Activated CD4-positive, alpha-beta T cell treated with anti-CD3 and anti-CD28 coated beads for 36 hours (primary cell): ENCODE measurements around the gene GIPR. TPM values are rescaled to one million over a fixed set of nuclear protein-coding genes. Genes with fewer than 3 reads are reported as not detected.
"Not testable (repeated sequence)": the region's sequence is repeated elsewhere in the genome, so short reads cannot be mapped to it uniquely, and the experiment has no call there.

Experiments
- ATAC-seq: fragments of 200-7000 bp; cut with Tn5 transposase; one replicate; pipeline ENCODE4 v1.10.0; 2021; ENCODE audit warnings: mild to moderate bottlenecking, moderate library complexity
- CTCF ChIA-PET: fragments of 350-600 bp; sonication (Branson Sonifier 250); formaldehyde crosslinking; loops from one replicate; lab custom pipeline; 2021; ENCODE audit warnings: antibody characterized with exemption; lab: Charles Lee
- POLR2A ChIA-PET: fragments of 350-600 bp; sonication (Branson Sonifier 250); formaldehyde crosslinking; loops from one replicate; lab custom pipeline; 2021; ENCODE audit warnings: antibody characterized with exemption, inconsistent platforms; lab: Charles Lee
- DNase-seq: peaks from one replicate; pipeline ENCODE4 v3.0.0-alpha.2; 2020
- H3K27ac Mint-ChIP-seq: one replicate; pipeline ENCODE4 v1.8.0; 2021; ENCODE audit warnings: mixed read lengths
- H3K27me3 Mint-ChIP-seq: one replicate; pipeline ENCODE4 v1.8.0; 2021; ENCODE audit warnings: mixed read lengths
- H3K36me3 Mint-ChIP-seq: one replicate; pipeline ENCODE4 v1.8.0; 2021; ENCODE audit warnings: low read depth, mixed read lengths
- H3K4me1 Mint-ChIP-seq: one replicate; pipeline ENCODE4 v1.8.0; 2021; ENCODE audit warnings: mixed read lengths
- H3K4me3 Mint-ChIP-seq: one replicate; pipeline ENCODE4 v1.8.0; 2021; ENCODE audit warnings: mild to moderate bottlenecking, moderate library complexity, mixed read lengths
- H3K9me3 Mint-ChIP-seq: one replicate; pipeline ENCODE4 v1.8.0; 2021; ENCODE audit warnings: low read depth, mixed read lengths
- intact Hi-C, 2 experiments: fragments of 100-400 bp; cut with DNase I in 1 of 2; cut with micrococcal nuclease in 1 of 2; formaldehyde crosslinking; loops; one replicate each; pipeline versions ENCODE4 v1.14.2 to v1.15.1; 2022 to 2024; cut with DNase I, micrococcal nuclease
- total RNA-seq, 2 experiments: library from RNA; stranded (reverse); gene quantifications; one replicate each; pipeline ENCODE4 v1.2.3, GENCODE V29; 2021

The GIPR gene, protein sequence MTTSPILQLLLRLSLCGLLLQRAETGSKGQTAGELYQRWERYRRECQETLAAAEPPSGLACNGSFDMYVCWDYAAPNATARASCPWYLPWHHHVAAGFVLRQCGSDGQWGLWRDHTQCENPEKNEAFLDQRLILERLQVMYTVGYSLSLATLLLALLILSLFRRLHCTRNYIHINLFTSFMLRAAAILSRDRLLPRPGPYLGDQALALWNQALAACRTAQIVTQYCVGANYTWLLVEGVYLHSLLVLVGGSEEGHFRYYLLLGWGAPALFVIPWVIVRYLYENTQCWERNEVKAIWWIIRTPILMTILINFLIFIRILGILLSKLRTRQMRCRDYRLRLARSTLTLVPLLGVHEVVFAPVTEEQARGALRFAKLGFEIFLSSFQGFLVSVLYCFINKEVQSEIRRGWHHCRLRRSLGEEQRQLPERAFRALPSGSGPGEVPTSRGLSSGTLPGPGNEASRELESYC
- total RNA-seq: 1 to 10 TPM; 4.5 to 5.9 TPM

DNA sequence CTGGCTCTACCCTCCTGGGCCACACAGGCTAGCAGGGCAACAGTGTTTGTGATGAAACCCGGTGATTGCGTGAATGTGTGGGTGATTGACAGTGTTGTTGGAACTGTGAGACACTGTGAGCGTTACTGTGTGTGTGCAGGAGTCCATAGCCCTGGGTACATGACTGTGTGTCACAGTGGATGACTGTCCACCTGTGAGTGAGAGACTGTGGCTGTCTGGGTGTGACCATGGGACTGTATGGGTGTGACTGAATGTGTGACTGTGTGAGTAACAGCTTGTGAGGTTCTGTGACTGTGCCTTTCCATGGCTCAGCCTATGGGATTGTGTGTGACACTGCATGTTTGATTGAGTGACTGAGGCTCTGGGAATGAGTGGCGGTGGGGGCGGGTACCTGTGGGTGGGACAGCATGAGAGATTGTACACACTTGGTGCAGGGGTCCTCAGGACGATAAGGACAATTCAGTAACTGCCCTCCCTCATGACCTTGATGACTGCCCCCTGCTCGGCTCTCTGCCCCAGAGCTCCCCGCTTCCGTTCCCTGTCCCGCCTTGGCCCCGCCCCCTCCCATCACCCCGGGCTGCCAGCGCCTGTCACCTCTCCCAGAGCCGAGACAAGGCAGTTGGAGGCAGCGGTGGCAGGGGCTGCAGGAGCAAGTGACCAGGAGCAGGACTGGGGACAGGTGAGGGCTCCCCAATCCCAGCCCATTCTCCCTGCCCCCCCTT, at the start of gene GIPR:
GIPR (plus strand) TSS at position 602 of the 722 bp plus-strand sequence. CDS start 1,300 bp downstream, outside the sequence.
- H3K36me3 Mint-ChIP-seq: no peaks in the 10 kb centered on the region
- intact Hi-C loops: loop anchor here in 1 of 2 experiments (1.0 kb wide), 6 partner anchors 10 to 83 kb away; partner anchors contain the start of genes OPA3 and QPCTL
- CTCF ChIA-PET: interaction anchor here (0.7 to 2.7 kb wide), 2 partner anchors 13 to 149 kb away, joined by 5 to 11 read pairs; no protein-coding TSS in a partner anchor
- H3K4me1 Mint-ChIP-seq: peaks cover 24% of the 10 kb centered on the region
- H3K27ac Mint-ChIP-seq: peak within 1 kb of the TSS; percentile 81
- ATAC-seq (peak; percentile 95), DNase-seq (peak; percentile 88)
- peak within 1 kb of the TSS; percentile 77 for H3K4me3 Mint-ChIP-seq
- peaks cover 22% of the 10 kb centered on the region for H3K27me3 Mint-ChIP-seq
- POLR2A ChIA-PET: no interaction called here
- no peaks in the 10 kb centered on the region for H3K9me3 Mint-ChIP-seq

DNA sequence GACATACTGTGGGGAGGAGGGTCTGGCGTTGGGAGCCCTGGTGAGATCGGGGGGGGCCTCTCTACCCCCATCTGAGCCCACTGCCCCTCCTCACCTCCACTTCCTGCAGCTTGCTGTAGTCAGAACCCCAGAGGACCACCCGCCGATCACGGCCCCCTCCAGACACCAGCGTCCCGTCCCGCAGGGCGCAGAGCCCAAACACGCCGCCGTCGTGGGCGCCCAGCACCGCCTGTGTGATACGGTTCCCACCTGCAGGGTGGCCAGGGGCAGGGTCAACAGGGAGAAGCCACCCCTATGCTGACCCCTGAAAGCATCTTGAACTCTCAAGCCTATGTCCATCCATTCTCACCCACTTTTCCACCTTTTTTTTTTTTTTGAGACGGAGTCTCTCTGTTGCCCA, 46.6 kb upstream of the GIPR start:
- CTCF ChIA-PET: no interaction called here
- Mint-ChIP-seq H3K4me3 (no peak overlapping the region), H3K4me1 (no peaks in the 10 kb centered on the region), H3K9me3 (no peaks in the 10 kb centered on the region), H3K36me3 (peaks cover 51% of the 10 kb centered on the region), H3K27ac (no peak overlapping the region), H3K27me3 (no peaks in the 10 kb centered on the region)
- POLR2A ChIA-PET: no interaction called here
- DNase-seq: no peak
- ATAC-seq: no peak
- intact Hi-C loops: no loop called here

DNA sequence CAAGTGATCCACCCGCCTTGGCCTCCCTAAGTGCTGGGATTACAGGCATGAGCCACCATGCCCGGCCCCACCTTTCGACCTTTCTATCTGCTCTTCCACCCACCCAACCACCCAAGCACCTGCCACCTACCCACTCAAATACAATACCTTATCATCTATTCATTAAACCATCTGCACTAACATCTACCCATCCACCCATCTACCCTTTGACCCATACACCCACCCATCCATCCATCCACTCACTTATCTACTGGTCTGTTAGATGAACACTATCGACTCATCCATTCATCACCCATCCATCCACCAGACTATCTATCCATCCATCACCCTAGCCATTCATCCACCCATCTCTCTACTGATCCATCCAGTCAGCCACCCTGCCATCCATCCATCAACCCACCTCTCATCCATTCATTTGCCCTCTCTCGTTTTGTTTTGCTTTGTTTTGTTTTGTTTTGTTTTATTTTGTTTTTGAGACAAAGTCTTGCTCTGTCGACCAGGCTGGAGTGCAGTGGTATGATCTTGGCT, 46.0 kb upstream of the GIPR start:
- peaks cover 45% of the 10 kb centered on the region for H3K36me3 Mint-ChIP-seq
- H3K27me3 Mint-ChIP-seq: no peaks in the 10 kb centered on the region
- H3K9me3 Mint-ChIP-seq: no peaks in the 10 kb centered on the region
- intact Hi-C loops: no loop called here
- H3K4me1 Mint-ChIP-seq: no peaks in the 10 kb centered on the region
- DNase-seq (no peak), ATAC-seq (no peak)
- CTCF ChIA-PET: interaction anchor here (0.9 kb wide), 1 partner anchor 16 kb away, joined by 4 read pairs; no protein-coding TSS in a partner anchor
- no peak overlapping the region for H3K4me3 Mint-ChIP-seq
- POLR2A ChIA-PET: no interaction called here
- H3K27ac Mint-ChIP-seq: peak overlapping the region; percentile 45

DNA sequence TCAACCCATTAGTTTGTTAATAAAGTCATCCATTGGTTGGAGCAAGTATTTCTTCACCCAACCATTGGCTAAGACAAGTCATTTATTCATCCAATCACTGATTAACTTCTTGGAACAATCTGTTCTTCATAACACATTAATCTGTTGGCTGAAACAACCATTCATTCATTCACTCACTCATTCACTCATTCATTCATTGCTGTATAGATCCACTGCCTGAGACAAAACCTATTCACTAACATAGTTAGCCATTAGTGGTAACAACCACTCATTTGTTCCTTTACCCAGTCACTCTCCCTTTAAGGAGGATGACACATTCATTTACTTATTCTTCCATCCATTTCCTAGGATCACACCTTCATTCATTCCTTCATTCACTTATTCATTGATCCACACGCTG, 44.0 kb upstream of the GIPR start:
- intact Hi-C loops: no loop called here
- no peaks in the 10 kb centered on the region for H3K9me3 Mint-ChIP-seq
- no peaks in the 10 kb centered on the region for H3K27me3 Mint-ChIP-seq
- DNase-seq (no peak), ATAC-seq (no peak)
- H3K4me3 Mint-ChIP-seq: no peak overlapping the region
- H3K36me3 Mint-ChIP-seq: peaks cover 47% of the 10 kb centered on the region
- POLR2A ChIA-PET: no interaction called here
- CTCF ChIA-PET: no interaction called here
- H3K4me1 Mint-ChIP-seq: no peaks in the 10 kb centered on the region
- no peak overlapping the region for H3K27ac Mint-ChIP-seq

DNA sequence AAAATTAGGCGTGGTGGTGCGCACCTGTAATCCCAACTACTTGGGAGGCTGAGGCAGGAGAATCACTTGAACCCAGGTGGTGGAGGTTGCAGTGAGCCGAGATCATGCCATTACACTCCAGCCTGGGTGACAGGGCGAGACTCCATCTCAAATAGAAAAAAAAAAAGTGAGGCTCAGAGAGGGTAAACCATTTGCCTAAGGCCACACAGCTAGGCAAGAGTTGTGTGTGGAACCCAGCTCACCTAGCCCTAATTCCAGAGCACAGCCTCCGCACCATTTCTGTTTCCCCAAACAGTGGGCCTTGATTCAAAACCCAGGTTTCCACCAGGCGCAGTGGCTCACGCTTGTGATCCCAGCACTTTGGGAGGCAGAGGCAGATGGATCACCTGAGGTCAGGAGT, 39.8 kb upstream of the GIPR start:
- H3K9me3 Mint-ChIP-seq, DNase-seq, H3K4me3 Mint-ChIP-seq, H3K27ac Mint-ChIP-seq, H3K27me3 Mint-ChIP-seq, POLR2A ChIA-PET, intact Hi-C loops, CTCF ChIA-PET, ATAC-seq: not testable (repeated sequence)
- H3K4me1 Mint-ChIP-seq: peaks cover 19% of the 10 kb centered on the region
- H3K36me3 Mint-ChIP-seq: peaks cover 48% of the 10 kb centered on the region

DNA sequence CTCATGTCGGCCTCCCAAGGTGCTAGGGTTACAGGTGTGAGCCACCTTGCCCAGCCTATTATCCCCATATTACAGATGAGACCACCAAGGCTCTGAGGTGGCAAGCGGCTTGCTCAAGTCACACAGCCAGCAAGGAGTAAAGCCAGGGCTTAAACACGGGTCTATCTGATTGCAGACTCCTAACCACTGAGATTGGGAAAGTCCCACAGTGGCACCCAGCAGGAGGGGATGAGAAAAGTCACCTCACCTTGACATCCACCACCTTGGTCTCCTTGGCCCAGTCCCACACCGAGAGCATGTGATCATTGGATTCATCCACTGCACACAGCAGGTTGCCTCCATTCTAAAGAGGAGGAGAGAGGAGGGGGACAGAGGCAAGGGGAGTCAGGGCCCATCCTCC, 38.3 kb upstream of the GIPR start:
- ChIA-PET POLR2A (interaction anchor here (1.5 kb wide), 1 partner anchor 15 kb away, joined by 5 read pairs; no protein-coding TSS in a partner anchor), CTCF (interaction anchor here (0.6 to 3.1 kb wide), 3 partner anchors 12 to 1427 kb away, joined by 3 to 24 read pairs (median 3); no protein-coding TSS in a partner anchor)
- DNase-seq (peak; percentile 29), ATAC-seq (peak; percentile 34)
- no peaks in the 10 kb centered on the region for H3K9me3 Mint-ChIP-seq
- peaks cover 19% of the 10 kb centered on the region for H3K4me1 Mint-ChIP-seq
- H3K27ac Mint-ChIP-seq: peak overlapping the region; percentile 89
- H3K27me3 Mint-ChIP-seq: no peaks in the 10 kb centered on the region
- peak overlapping the region; percentile 33 for H3K4me3 Mint-ChIP-seq
- peaks cover 40% of the 10 kb centered on the region for H3K36me3 Mint-ChIP-seq
- intact Hi-C loops: loop anchor here in 1 of 2 experiments (1.0 kb wide), 4 partner anchors 13 to 45 kb away; partner anchors contain the start of gene OPA3

DNA sequence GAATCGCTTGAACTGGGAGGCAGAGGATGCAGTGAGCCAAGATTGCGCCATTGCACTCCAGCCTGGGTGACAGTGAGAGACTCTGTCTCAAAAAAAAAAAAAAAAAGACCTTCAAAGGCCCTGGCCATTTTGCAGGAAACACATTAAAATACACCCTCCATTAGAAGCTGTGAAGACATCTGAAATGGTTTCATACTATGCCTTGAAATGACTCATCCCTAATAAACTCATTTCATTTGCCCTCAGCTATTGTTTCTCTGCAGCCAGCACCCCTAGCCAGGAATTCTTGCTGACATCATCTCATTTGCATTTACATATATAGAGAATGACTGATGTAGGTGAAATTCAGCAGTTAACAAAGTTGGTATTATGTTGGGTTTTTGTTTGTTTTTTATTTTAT, 37.6 kb upstream of the GIPR start:
- H3K27ac Mint-ChIP-seq: peak overlapping the region; percentile 88
- H3K27me3 Mint-ChIP-seq: no peaks in the 10 kb centered on the region
- peaks cover 19% of the 10 kb centered on the region for H3K4me1 Mint-ChIP-seq
- no peak overlapping the region for H3K4me3 Mint-ChIP-seq
- no peaks in the 10 kb centered on the region for H3K9me3 Mint-ChIP-seq
- POLR2A ChIA-PET: interaction anchor here (0.6 to 1.9 kb wide), 7 partner anchors 9 to 218 kb away, joined by 3 to 17 read pairs (median 5); partner anchors contain the start of gene EML2
- intact Hi-C loops: loop anchor here in 1 of 2 experiments (1.0 kb wide), 4 partner anchors 12 to 46 kb away; partner anchors contain the start of gene OPA3
- H3K36me3 Mint-ChIP-seq: peaks cover 39% of the 10 kb centered on the region
- ATAC-seq (peak; percentile 88), DNase-seq (peak; percentile 65)
- CTCF ChIA-PET: interaction anchor here (0.6 to 3.1 kb wide), 7 partner anchors 9 to 789 kb away, joined by 3 to 24 read pairs (median 4); partner anchors contain the start of gene EML2

DNA sequence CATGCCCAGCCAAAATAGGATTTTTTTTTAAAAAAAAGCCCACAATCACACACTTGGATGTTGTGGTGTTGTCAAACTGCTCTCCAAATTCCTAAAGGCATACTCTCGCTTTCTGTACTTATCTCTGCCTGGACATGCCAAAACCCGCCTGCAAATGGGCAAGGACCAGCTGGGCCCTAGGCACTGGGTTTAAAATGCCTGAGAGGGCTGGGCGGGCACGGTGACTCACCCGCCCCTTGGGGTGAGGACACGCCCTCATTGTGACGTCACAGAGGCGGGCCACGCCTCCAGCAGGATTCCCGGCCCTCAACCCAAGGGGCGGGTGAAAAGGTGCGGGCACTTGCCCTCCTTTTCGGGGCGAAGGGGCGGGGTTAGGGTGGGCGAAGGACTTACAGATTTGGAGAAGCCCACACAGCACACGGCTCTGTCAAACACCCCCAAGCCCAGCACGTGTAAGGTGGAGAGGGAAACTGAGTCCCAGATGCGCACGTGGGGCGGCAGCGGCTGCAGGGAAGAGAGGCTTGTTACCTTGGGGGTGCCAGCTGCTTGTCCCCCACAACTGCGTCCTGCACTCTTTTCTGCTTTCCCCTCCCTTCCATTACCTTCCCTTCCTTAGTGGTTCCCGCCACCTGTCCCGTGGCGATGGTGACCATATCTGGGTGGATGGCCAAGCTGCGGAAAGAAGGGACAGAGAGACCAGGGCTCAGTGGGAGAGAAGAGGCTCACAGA, 35.4 kb upstream of the GIPR start:
- Mint-ChIP-seq H3K9me3 (no peaks in the 10 kb centered on the region), H3K36me3 (peaks cover 41% of the 10 kb centered on the region), H3K4me3 (no peak overlapping the region), H3K27me3 (no peaks in the 10 kb centered on the region), H3K27ac (peak overlapping the region; percentile 60), H3K4me1 (peaks cover 19% of the 10 kb centered on the region)
- DNase-seq (peak; percentile 79), ATAC-seq (peak; percentile 54)
- intact Hi-C loops: loop anchor here in 1 of 2 experiments (1.0 kb wide), 1 partner anchor 10 kb away; no protein-coding TSS in a partner anchor
- ChIA-PET POLR2A (no interaction called here), CTCF (interaction anchor here (3.1 kb wide), 1 partner anchor 9 kb away, joined by 24 read pairs; no protein-coding TSS in a partner anchor)

DNA sequence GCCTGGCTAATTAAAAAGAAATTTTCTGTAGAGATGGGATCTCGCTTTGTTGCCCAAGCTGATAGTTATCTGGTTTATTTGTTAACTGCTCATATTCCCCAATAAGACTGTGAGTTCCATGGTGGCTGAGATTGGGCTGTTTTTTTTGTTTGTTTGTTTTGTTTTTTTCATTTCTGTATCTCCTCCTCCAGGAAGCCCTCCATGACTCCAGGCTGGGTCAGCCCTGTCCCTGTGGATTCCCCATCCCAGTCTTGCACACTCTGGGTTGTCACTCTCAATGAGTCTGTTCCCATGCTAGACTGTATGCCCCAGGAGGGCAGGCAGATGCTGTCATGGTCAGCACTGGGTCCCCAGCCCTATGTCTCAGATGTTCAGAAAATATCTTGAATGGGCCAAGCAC, 31.7 kb upstream of the GIPR start:
- Mint-ChIP-seq H3K4me3 (no peak overlapping the region), H3K9me3 (no peaks in the 10 kb centered on the region), H3K4me1 (peaks cover 29% of the 10 kb centered on the region), H3K27me3 (no peaks in the 10 kb centered on the region), H3K27ac (peak overlapping the region; percentile 13), H3K36me3 (peaks cover 43% of the 10 kb centered on the region)
- intact Hi-C loops: no loop called here
- POLR2A ChIA-PET: no interaction called here
- no peak for ATAC-seq
- CTCF ChIA-PET: no interaction called here
- no peak for DNase-seq

DNA sequence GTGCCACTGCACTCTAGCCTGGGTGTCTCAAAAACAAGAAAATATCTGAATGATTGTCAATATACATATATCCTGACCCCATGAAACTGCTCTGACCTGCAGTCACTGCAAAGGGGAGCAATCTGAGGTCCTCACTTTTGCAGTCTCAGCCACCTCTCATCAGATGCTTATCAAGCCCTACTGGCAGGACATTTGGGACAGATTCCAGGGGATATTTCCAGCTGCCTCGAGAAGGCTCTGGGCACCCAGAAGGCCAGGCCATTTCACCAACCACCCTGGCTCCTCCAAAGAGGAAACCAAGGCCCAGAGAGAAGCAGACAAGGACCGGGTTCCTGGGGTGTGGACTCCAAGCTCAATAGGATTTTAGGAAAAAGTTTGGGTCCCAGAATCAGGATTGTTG, 31.1 kb upstream of the GIPR start:
- Mint-ChIP-seq H3K27ac (no peak overlapping the region), H3K9me3 (no peaks in the 10 kb centered on the region), H3K36me3 (peaks cover 45% of the 10 kb centered on the region), H3K4me3 (no peak overlapping the region), H3K27me3 (no peaks in the 10 kb centered on the region), H3K4me1 (peaks cover 33% of the 10 kb centered on the region)
- CTCF ChIA-PET: interaction anchor here (1.4 kb wide), 1 partner anchor 79 kb away, joined by 4 read pairs; no protein-coding TSS in a partner anchor
- intact Hi-C loops: no loop called here
- POLR2A ChIA-PET: no interaction called here
- DNase-seq (no peak), ATAC-seq (no peak)
